NCI-H524 (cell line): ENCODE measurements around the gene KIAA0408.
"Not testable (repeated sequence)": the region's sequence is repeated elsewhere in the genome, so short reads cannot be mapped to it uniquely, and the experiment has no call there.

Experiments used
- DNase-seq, 2 experiments: peaks; one replicate each; lab custom pipeline; 2025; lab: John Stamatoyannopoulos, UW

The KIAA0408 gene

GRCh38 chr6:127412016-127412415, 47.2 kb downstream of the KIAA0408 start:
- DNase-seq: not testable (repeated sequence)
